ENCODE measurements around the gene SH3RF1.

- no peak for TF ChIP-seq MAX (CRISPR knock-in tag; IDR thresholded peaks at IDR 0.05)
- no peak for TF ChIP-seq PREB (CRISPR knock-in tag; IDR thresholded peaks at IDR 0.05; ENCODE audit: borderline replicate concordance)
- no peak for TF ChIP-seq MXD4 (CRISPR knock-in tag; IDR thresholded peaks at IDR 0.05; ENCODE audit: borderline replicate concordance)
- no peak for TF ChIP-seq CTCF (IDR thresholded peaks at IDR 0.05)
- TF ChIP-seq SP1 (CRISPR knock-in tag; conservative IDR thresholded peaks at IDR 0.05), result no peak
- no peak for TF ChIP-seq E2F5 (CRISPR knock-in tag; IDR thresholded peaks at IDR 0.05)
- TF ChIP-seq FOXP1 (CRISPR knock-in tag; IDR thresholded peaks at IDR 0.05; ENCODE audit: borderline replicate concordance), result no peak
- TF ChIP-seq TP53 (CRISPR knock-in tag; IDR thresholded peaks at IDR 0.05), result no peak
- no peak for TF ChIP-seq ELF4 (CRISPR knock-in tag; IDR thresholded peaks at IDR 0.05; ENCODE audit: low read depth)
- no peak for TF ChIP-seq SMAD3 (CRISPR knock-in tag; IDR thresholded peaks at IDR 0.05; ENCODE audit: borderline replicate concordance)
Measured at GRCh38 chr4:169064296-169064695, 206.5 kb downstream of the SH3RF1 start.
